HepG2 (cell line): Measurements from ENCODE around the gene FSD2. TPM values are rescaled to one million over a fixed set of nuclear protein-coding genes. Genes with fewer than 3 reads are reported as not detected.

Source experiments
- DNMT3B ChIP-seq: conservative IDR thresholded peaks from 2 replicates; pipeline ENCODE4 v1.6.1; 2016; ENCODE audit warnings: missing biosample characterization, control low read depth
- FIP1L1 ChIP-seq: fragments of 200-400 bp; formaldehyde crosslinking; IDR thresholded peaks from 2 replicates; pipeline ENCODE4 v1.6.1; 2018; ENCODE audit warnings: low read depth, mild to moderate bottlenecking, low read length, moderate library complexity, borderline replicate concordance; ENCODE audit not compliant: insufficient read depth
- HDAC6 ChIP-seq: fragments of 200-600 bp; sonication (generic); IDR thresholded peaks from 2 replicates; pipeline ENCODE4 v1.7.0; 2017; ENCODE audit warnings: mild to moderate bottlenecking, antibody characterized with exemption, low read length, low read depth
- HOXA7 ChIP-seq: sonication (generic); formaldehyde crosslinking; IDR thresholded peaks from 2 replicates; pipeline ENCODE4 v1.8.1; 2022; ENCODE audit warnings: mild to moderate bottlenecking, missing genetic modification reagents, moderate library complexity
- KLF9 ChIP-seq: IDR thresholded peaks from 2 replicates; pipeline ENCODE4 v1.6.1; 2016; ENCODE audit warnings: low read depth
- MIER2 ChIP-seq: IDR thresholded peaks from 2 replicates; pipeline ENCODE4 v1.6.1; 2016; ENCODE audit warnings: missing biosample characterization, missing genetic modification reagents
- SPEN ChIP-seq: sonication (generic); formaldehyde crosslinking; IDR thresholded peaks from 2 replicates; pipeline ENCODE4 v1.5.1; 2020; ENCODE audit warnings: low read depth, mild to moderate bottlenecking, missing genetic modification reagents
- TMF1 ChIP-seq: sonication (generic); formaldehyde crosslinking; IDR thresholded peaks from 2 replicates; pipeline ENCODE4 v1.8.1; 2022; ENCODE audit warnings: low read depth, missing genetic modification reagents
- ZBTB8A ChIP-seq: sonication (generic); formaldehyde crosslinking; IDR thresholded peaks from 2 replicates; pipeline ENCODE4 v1.4.0; 2020; ENCODE audit warnings: mild to moderate bottlenecking, low read depth, missing genetic modification reagents, borderline replicate concordance
- ZNF333 ChIP-seq: sonication (generic); formaldehyde crosslinking; IDR thresholded peaks from 2 replicates; pipeline ENCODE4 v1.4.0; 2020; ENCODE audit warnings: mild to moderate bottlenecking, missing genetic modification reagents, borderline replicate concordance
- ZNF34 ChIP-seq: sonication (generic); formaldehyde crosslinking; IDR thresholded peaks from 2 replicates; pipeline ENCODE4 v1.4.0; 2020; ENCODE audit warnings: mild to moderate bottlenecking, missing genetic modification reagents, borderline replicate concordance
- ZNF558 ChIP-seq: sonication (generic); formaldehyde crosslinking; IDR thresholded peaks from 2 replicates; pipeline ENCODE4 v1.9.0; 2022; ENCODE audit warnings: mild to moderate bottlenecking, missing genetic modification reagents, borderline replicate concordance
- ZNF605 ChIP-seq: sonication (generic); formaldehyde crosslinking; IDR thresholded peaks from 2 replicates; pipeline ENCODE4 v1.8.0; 2022; ENCODE audit warnings: mild to moderate bottlenecking, missing genetic modification reagents
- ZNF749 ChIP-seq: sonication (generic); formaldehyde crosslinking; IDR thresholded peaks from 2 replicates; pipeline ENCODE4 v1.8.0; 2022; ENCODE audit warnings: mild to moderate bottlenecking, missing genetic modification reagents, moderate library complexity, borderline replicate concordance
- ZNF878 ChIP-seq: sonication (generic); formaldehyde crosslinking; IDR thresholded peaks from 2 replicates; pipeline ENCODE4 v1.8.1; 2023; ENCODE audit warnings: mild to moderate bottlenecking, missing genetic modification reagents, moderate library complexity
- ZSCAN31 ChIP-seq: sonication (generic); formaldehyde crosslinking; IDR thresholded peaks from 2 replicates; pipeline ENCODE4 v1.5.0; 2020; ENCODE audit warnings: low read depth, mild to moderate bottlenecking, missing genetic modification reagents
- polyA plus RNA-seq, 8 experiments: library from polyadenylated mRNA; depleted of rRNA in 3 of 8; stranded (reverse) in 7 of 8; unstranded in 1 of 8; fragments of >200 nt; fragmentation: Illumina TruSeq in 4 of 8; extraction: Trizol in 4 of 8; gene quantifications; 2 replicates each; pipeline versions ENCODE4 v1.2.1 to v1.2.3, GENCODE V29; 2011 to 2016; ENCODE audit warnings: low read depth in 4 of 8, missing spikeins in 1 of 8, mixed read lengths in 1 of 8; ENCODE audit not compliant: insufficient read depth in 1 of 8
- total RNA-seq, 5 experiments: library from RNA; depleted of rRNA; stranded (reverse); fragments of >200 nt; fragmentation: Illumina TruSeq; extraction: Trizol; gene quantifications; 2 replicates each; pipeline ENCODE4 v1.2.3, GENCODE V29; 2016; ENCODE audit warnings: low read depth in 1 of 5
- TF ChIP-seq, protein P1 (sequence below): sonication (generic); formaldehyde crosslinking; IDR thresholded peaks from 2 replicates; pipeline ENCODE4 v1.5.1; 2020; ENCODE audit warnings: missing genetic modification reagents, mild to moderate bottlenecking, borderline replicate concordance
- TF ChIP-seq, protein P2 (sequence below): sonication (generic); formaldehyde crosslinking; IDR thresholded peaks from 2 replicates; pipeline ENCODE4 v1.4.0; 2020; ENCODE audit warnings: mild to moderate bottlenecking, missing genetic modification reagents
- TF ChIP-seq, protein P3 (sequence below): sonication (generic); formaldehyde crosslinking; IDR thresholded peaks from 2 replicates; pipeline ENCODE4 v1.8.1; 2023; ENCODE audit warnings: mild to moderate bottlenecking, inconsistent platforms, moderate library complexity, missing genetic modification reagents, borderline replicate concordance

Gene FSD2
- total and polyA plus RNA-seq, 2 of the 13 experiments (the other 11 are each of a cell fraction or from before 2014, with no cell fraction given): not detected

DNA sequence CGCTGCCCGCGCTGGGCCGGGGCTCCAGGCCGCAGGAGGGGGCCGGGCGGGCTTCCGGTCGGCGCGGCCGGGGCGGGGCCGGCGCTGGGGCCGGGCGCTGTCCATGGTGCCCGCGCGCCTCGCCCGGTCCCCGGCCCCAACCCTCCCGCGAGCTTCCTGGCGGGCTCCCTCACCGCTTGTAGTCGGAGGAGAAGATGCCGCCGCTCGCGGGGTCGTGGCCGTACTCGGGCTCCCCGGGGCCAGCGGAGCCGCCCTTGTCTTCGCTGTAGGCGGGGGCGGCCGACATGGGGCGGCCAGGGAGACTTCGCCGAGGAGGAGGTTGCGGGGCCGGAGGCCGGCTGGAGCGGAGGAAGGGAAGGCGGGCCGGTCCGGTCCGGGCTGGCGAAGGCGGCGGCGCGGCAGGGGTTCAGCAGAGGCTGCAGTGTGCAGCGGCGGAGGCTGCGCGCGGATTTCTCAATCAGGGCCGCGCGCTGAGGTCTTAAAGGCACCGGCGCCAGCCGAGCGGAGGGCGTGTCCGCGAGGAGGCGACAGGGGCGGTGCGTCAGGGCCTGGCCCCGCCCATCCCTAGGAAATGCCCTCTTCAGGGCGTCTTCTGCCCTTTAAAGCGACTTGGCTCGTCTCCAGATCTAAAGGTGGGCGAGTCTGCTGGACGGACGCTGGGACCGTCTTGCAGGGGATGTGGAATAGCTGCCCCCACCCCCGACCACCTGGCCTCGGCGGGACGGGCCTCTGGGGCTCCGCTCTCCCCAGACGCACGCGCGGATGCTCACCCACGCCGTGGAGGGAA, 96.3 kb downstream of the FSD2 start, which contains the start of gene AP3B2 (continued):
- TF ChIP-seq ZNF333 (CRISPR knock-in tag) (no peak), ZSCAN31 (CRISPR knock-in tag) (peak; percentile 56; the same call in 1 of the 2 replicates), FIP1L1 (no peak), HOXA7 (CRISPR knock-in tag) (no peak), ZNF878 (peak; percentile 85; the same call in 1 of the 2 replicates), HDAC6 (no peak), TMF1 (peak; percentile 91), DNMT3B (CRISPR knock-in tag) (no peak), KLF9 (CRISPR knock-in tag) (0 out of 2 replicates have a peak, but pooled peaks have one; percentile 66), ZNF558 (CRISPR knock-in tag) (no peak; the same call in 1 of the 2 replicates), ZBTB8A (no peak), ZNF34 (CRISPR knock-in tag) (no peak), ZNF749 (peak; percentile 78; the same call in 1 of the 2 replicates), SPEN (no peak; the same call in 1 of the 2 replicates), MIER2 (CRISPR knock-in tag) (peak; percentile 93), ZNF605 (CRISPR knock-in tag) (no peak; the same call in 1 of the 2 replicates)
- TF ChIP-seq, protein P1, sequence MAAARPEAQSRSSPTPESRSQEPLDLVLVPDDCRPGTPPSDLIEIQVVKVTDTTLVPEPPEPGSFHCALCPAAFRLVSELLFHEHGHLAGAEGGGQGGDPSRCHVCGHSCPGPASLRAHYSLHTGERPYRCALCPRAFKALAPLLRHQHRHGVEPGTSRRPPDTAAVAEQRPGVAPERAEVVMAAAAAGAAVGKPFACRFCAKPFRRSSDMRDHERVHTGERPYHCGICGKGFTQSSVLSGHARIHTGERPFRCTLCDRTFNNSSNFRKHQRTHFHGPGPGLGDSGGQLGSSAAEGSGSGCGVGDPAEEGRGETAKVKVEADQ (CRISPR knock-in tag): no peak
- TF ChIP-seq, protein P2, sequence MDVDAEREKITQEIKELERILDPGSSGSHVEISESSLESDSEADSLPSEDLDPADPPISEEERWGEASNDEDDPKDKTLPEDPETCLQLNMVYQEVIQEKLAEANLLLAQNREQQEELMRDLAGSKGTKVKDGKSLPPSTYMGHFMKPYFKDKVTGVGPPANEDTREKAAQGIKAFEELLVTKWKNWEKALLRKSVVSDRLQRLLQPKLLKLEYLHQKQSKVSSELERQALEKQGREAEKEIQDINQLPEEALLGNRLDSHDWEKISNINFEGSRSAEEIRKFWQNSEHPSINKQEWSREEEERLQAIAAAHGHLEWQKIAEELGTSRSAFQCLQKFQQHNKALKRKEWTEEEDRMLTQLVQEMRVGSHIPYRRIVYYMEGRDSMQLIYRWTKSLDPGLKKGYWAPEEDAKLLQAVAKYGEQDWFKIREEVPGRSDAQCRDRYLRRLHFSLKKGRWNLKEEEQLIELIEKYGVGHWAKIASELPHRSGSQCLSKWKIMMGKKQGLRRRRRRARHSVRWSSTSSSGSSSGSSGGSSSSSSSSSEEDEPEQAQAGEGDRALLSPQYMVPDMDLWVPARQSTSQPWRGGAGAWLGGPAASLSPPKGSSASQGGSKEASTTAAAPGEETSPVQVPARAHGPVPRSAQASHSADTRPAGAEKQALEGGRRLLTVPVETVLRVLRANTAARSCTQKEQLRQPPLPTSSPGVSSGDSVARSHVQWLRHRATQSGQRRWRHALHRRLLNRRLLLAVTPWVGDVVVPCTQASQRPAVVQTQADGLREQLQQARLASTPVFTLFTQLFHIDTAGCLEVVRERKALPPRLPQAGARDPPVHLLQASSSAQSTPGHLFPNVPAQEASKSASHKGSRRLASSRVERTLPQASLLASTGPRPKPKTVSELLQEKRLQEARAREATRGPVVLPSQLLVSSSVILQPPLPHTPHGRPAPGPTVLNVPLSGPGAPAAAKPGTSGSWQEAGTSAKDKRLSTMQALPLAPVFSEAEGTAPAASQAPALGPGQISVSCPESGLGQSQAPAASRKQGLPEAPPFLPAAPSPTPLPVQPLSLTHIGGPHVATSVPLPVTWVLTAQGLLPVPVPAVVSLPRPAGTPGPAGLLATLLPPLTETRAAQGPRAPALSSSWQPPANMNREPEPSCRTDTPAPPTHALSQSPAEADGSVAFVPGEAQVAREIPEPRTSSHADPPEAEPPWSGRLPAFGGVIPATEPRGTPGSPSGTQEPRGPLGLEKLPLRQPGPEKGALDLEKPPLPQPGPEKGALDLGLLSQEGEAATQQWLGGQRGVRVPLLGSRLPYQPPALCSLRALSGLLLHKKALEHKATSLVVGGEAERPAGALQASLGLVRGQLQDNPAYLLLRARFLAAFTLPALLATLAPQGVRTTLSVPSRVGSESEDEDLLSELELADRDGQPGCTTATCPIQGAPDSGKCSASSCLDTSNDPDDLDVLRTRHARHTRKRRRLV (CRISPR knock-in tag): no peak
- TF ChIP-seq, protein P3, sequence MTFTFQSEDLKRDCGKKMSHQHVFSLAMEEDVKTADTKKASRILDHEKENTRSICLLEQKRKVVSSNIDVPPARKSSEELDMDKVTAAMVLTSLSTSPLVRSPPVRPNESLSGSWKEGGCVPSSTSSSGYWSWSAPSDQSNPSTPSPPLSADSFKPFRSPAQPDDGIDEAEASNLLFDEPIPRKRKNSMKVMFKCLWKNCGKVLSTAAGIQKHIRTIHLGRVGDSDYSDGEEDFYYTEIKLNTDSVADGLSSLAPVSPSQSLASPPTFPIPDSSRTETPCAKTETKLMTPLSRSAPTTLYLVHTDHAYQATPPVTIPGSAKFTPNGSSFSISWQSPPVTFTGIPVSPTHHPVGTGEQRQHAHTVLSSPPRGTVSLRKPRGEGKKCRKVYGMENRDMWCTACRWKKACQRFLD (CRISPR knock-in tag): 0 out of 2 replicates have a peak, but pooled peaks have one; percentile 27
